ES-I3 (cell line): ENCODE results near the gene GOLGA6L2.
"Not testable (repeated sequence)": the region's sequence is repeated elsewhere in the genome, so short reads cannot be mapped to it uniquely, and the experiment has no call there.

ENCODE experiments used
- H3K36me3 ChIP-seq: 2 replicates; pipeline ENCODE4 v1.6.1; 2013; ENCODE audit warnings: mild to moderate bottlenecking, low read length, control low read depth, moderate library complexity; ENCODE audit not compliant: insufficient read depth
- H3K4me1 ChIP-seq: 2 replicates; pipeline ENCODE4 v1.6.1; 2013; ENCODE audit warnings: mild to moderate bottlenecking, control low read depth, low read length; ENCODE audit not compliant: insufficient read depth
- H3K9ac ChIP-seq: 2 replicates; pipeline ENCODE4 v1.6.1; 2013; ENCODE audit warnings: low read depth, mild to moderate bottlenecking, low read length, moderate library complexity
- H3K9me3 ChIP-seq: 2 replicates; pipeline ENCODE4 v1.6.1; 2013; ENCODE audit warnings: mild to moderate bottlenecking, low read length, moderate library complexity; ENCODE audit not compliant: control insufficient read depth, insufficient read depth

The GOLGA6L2 gene

DNA sequence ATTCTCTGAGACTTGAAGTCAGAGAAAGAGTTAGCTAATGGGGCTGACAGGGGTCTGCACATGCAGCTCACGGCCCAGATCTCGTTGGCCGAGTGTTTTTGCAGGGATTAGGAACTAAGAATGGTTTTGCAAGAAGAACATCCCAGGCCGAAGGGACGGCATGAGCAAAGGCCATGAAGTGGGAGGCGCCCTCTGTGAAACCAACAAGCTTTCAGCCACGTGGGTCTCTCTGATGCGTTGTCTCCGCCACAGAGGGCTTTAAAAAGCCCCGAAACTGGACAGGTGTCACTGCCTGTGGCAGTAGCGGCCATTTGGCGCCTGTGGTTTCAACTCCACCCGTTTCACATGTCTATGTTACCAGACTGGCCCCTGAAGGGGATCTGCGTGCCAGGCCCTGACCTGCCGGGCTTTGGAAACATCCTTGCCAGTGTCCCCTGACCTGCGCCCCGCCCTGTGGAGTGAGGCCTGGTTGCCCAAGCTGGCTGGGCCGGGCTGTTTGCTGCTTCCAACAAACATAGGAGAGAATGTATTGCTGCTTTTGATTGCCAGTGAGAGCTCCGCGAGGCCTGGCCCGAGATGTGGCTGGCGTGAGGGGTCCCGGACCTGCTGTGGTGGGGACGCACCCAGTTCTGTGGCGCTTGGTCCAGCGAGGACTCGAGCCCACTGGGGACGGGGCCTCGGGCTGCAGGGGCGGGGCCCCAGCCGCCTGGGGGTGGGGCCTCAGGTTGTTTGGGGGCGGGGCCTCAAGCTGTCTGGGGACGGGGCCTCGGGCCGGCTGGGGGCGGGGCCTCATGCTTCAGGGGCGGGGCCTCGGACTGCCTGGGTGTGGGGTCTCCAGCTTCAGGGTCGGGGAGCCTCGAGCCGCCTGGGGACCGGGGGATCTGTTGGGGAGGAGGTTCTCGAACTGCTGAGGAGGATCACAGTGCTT, 30.4 kb downstream of the GOLGA6L2 start:
- H3K9me3 ChIP-seq: no peaks in the 10 kb centered on the region

DNA sequence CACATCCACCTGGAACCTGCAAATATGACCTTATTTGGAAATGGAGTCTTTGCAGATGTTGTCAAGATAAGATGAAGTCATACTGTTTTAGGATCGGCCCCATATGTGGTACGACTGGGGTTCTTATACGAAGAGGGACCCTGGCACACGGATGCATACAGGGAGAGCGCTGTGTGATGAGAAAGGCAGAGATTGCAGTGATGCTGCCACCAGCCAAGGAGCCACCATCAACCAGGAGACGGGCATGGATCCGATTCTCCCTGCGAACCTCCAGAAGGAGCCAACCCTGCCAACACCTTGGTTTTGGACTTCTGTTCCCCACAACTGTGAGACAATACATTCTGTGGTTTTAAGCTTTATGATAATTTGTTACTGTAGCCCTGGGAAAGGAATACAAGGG, 31.2 kb downstream of the GOLGA6L2 start:
- H3K9ac ChIP-seq, H3K9me3 ChIP-seq, H3K36me3 ChIP-seq, H3K4me1 ChIP-seq: not testable (repeated sequence)

More for the DNA sequence above, 30.4 kb downstream of the GOLGA6L2 start:
- Histone ChIP-seq H3K9ac (peak overlapping the region; percentile 28; the same call in 1 of the 2 replicates), H3K4me1 (no peaks in the 10 kb centered on the region), H3K36me3 (no peaks in the 10 kb centered on the region)

DNA sequence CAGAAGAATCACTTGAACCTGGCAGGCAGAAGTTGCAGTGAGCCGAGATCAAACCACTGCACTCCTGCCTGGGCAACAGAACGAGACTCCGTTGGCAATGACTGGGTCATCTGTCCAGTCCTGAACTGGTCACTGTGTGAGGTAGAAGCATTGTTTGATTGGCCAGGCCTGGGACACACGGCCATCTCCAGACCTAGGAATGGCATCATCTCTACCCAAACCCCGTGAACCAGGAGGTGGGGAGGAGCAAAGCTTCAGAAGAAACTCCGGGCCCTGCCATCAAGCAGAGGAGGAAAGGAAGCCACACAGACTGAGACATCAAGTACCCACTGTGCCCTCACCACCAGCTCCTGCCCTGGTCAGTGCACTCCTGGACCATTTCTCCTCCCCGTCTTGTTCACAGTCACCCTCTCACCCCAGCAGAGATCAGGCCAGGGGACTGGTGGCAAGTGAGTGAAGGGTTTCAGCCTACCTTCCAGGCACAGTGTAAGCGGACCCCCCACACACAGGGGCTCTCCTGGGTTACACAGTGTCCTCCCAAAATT, 31.6 kb downstream of the GOLGA6L2 start:
- no peaks in the 10 kb centered on the region for H3K9me3 ChIP-seq
- H3K36me3 ChIP-seq: no peaks in the 10 kb centered on the region
- no peaks in the 10 kb centered on the region for H3K4me1 ChIP-seq
- H3K9ac ChIP-seq: no peak overlapping the region

DNA sequence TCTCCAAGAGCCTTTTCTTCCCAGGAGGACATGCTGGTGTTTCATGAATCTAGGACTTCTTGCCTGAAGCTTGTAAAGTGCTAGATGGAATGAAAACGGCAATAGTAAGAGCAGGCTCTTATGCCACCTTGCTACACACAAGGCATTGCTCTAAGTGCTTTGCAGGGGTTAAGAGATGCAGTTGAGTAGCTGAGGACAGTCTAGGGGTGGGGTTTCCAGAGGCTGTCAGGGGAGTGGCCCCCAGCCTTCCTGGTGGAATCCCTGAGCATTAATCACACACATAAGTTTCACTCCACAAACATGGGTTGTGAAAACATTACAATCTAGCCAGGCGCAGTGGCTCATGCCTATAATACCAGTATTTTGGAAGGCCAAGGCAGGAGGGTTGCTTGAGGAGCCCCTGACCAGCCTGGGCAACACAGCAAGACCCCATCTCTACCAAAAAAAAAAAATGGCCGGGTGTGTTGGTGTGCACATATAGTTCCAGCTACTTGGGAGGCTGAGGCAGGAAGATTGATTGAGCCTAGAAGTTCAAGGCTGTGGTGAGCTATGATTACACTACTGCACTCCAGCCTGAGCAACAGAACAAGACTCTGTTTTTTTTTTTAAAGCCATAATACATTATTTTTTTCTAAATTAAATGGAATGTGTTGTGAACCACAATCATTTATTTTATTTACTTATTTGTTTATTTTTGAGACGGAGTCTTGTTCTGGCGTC, 34.0 kb downstream of the GOLGA6L2 start:
- not testable (repeated sequence) for H3K36me3 ChIP-seq, H3K4me1 ChIP-seq, H3K9me3 ChIP-seq, H3K9ac ChIP-seq

DNA sequence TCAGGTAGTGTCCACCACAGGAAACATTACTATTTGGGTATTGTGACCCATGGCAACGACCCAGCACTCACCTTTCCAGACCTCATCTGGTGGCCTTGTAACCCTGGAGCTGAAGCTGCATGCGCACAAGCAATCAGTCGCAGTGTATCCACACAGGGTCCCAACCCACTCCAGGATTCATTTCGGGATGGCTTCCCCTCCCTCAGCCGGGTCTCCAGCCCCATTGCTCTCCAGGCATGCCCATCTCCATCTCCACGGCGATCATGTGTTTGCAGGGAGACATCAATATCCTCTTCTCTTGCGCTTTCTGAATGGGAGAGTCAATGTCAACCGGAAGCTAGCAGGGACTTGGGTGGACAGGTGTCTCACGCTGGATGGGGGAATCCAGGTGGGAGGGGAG, 35.2 kb downstream of the GOLGA6L2 start:
- Histone ChIP-seq H3K4me1 (no peaks in the 10 kb centered on the region), H3K36me3 (no peaks in the 10 kb centered on the region), H3K9ac (no peak overlapping the region), H3K9me3 (no peaks in the 10 kb centered on the region)

DNA sequence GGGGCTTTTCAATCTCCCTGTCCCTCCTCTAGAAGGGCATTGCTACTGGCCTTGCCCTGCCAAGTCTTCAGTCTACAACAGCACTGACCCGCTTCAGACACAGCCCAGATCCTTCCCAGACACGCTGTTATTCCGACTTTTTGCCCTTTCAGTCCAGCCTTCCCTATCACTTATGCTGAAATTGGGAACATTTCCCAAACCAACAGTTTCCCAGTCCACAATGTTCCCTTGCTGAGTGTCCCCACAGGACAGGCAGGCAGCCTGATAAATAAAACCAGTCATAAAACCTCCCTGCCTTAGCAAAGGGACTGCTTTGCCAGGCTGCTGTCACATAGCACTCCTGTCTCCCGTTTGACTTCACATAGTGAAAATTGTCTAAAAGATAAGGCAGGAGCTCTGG, 43.5 kb downstream of the GOLGA6L2 start:
- Histone ChIP-seq H3K9ac (no peak overlapping the region), H3K36me3 (no peaks in the 10 kb centered on the region), H3K4me1 (no peaks in the 10 kb centered on the region), H3K9me3 (no peaks in the 10 kb centered on the region)

DNA sequence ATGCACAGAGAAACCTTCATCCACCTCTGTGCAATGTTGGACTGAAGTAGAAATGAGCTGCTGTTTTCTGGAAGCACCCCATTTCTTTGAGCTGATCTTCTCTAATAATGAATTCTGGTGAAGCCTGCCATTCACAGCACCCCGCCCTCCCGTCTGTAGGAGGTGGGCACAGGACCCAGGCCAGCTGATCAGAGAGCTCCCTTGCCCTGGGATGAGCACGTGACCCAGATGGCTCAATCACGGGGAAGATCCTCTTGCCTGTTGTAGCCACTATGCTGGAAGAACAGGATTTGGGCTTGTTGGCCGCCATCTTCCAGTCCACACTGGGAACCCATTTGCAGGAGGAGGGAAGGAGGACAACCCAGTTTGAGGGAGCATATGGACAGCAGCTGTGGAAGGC, 44.5 kb downstream of the GOLGA6L2 start:
- no peaks in the 10 kb centered on the region for H3K36me3 ChIP-seq
- H3K9me3 ChIP-seq: no peaks in the 10 kb centered on the region
- H3K9ac ChIP-seq: no peak overlapping the region
- no peaks in the 10 kb centered on the region for H3K4me1 ChIP-seq

DNA sequence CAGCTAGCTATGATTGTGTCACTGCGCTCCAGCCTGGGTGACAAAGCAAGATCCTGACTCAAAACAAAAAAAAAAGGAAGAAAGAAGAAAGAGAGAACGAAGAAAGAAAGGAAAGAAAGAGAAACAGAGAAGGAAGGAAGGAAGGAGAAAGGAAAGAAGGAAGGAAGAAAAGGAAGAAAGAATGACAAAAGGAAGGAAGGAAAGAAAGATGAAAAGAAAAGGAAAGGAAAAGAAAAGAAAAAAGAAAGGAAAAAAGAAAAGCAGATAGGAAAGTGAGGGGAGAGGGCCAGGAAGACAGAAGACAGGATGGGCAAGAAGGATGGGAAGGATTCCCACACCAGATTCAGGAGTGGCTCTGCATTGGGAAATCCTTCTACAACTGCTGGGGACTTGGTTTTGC, 44.9 kb downstream of the GOLGA6L2 start:
- Histone ChIP-seq H3K4me1 (no peaks in the 10 kb centered on the region), H3K9me3 (no peaks in the 10 kb centered on the region), H3K9ac (no peak overlapping the region), H3K36me3 (no peaks in the 10 kb centered on the region)

DNA sequence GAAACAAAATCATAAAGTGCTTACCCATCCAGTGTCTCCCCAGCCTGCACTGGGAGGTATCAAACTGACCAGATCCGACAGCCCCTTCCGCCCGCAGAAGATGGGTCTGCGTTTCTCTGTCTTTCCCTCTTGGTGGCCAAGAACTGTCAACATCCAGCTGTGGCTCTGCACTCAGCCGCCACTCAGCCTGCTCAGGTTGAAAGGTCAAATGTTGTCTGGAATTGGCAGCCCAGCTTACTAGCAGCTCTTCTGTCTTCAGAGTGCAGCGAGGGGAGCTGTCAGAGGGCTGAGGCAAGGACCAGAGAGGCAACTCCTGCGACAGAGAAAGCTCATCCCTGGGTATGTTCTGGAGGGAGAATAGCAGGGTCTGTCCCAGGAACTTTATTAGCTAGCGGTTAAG, 45.4 kb downstream of the GOLGA6L2 start:
- Histone ChIP-seq H3K9me3 (no peaks in the 10 kb centered on the region), H3K36me3 (no peaks in the 10 kb centered on the region), H3K4me1 (no peaks in the 10 kb centered on the region), H3K9ac (no peak overlapping the region)

DNA sequence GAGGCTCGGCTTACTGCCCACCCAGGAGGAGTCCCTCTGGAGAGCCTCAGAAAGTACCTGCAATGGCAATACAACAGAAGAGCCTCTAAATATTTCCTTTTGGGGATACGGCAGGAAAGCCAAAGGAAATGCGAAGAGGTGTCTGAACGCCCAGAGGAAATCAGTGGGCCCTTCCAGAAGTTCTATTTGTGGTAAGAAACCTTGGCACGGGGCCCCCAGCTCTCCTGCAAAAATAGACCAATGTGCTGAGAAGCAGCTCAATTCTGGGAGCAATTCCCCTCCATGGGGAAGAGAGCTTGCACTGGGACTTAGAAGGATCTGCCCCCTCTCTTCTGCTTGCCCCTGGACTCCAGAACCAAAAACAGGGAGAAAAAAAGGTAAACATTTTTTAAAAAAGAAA, 47.8 kb downstream of the GOLGA6L2 start:
- H3K4me1 ChIP-seq, H3K9ac ChIP-seq, H3K9me3 ChIP-seq, H3K36me3 ChIP-seq: not testable (repeated sequence)

DNA sequence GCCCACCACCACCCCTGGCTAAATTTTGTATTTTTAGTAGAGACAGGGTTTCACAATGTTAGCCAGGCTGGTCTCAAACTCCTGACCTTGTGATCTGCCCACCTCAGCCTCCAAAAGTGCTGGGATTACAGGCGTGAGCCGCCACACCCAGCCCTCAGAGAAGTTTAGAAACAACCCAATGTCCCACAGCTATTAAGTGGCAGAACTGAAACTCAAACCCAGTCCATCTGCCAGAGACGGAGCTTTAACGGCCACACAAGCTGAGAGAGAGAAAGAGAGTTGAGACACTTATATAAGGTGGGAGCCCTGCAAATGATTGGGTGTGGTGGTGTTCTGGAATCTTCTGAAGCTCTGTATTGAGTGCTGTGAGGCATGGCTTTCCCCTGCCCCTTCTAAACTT, 48.7 kb downstream of the GOLGA6L2 start:
- not testable (repeated sequence) for H3K9me3 ChIP-seq, H3K4me1 ChIP-seq, H3K36me3 ChIP-seq, H3K9ac ChIP-seq

DNA sequence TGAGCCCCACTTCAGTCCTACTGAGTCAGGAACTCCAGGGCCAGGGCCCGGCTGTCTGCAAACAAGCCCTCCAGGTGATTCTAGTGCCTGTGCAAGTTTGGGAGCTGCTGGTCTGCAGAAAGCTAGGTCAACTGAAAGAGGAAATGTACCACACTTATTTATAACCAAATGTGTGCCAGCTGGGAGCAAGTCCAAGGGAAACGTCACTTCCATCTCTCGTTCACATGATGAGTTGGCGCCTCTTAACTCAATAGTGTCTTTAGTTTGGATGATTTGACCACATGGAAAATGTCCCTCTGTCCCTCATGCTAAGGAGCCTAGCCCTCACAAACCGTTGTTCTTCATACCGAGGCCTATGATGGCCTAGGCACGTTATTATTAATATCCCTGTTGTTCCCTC, 49.3 kb downstream of the GOLGA6L2 start:
- Histone ChIP-seq H3K9me3 (no peaks in the 10 kb centered on the region), H3K9ac (no peak overlapping the region), H3K36me3 (no peaks in the 10 kb centered on the region), H3K4me1 (peaks cover 7% of the 10 kb centered on the region; the same call in 1 of the 2 replicates)

DNA sequence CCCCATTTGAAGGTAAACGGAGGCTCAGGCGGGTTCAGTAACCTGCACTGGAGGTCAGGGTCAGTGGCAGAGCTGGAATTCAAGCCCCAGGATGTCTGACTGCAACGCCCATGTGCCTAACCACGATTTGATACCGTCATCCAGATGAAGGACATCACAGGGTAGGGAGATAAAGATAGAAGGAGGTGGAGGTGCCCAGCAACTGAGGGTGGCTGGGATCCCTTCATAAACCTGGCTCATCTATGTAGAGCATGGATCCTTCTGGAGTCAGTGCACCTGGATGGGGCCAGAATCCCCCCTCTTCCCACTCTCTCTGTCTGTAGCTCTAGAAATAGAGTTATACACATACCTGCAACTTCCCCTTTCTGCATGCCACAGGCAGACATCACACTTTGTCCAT, 51.2 kb downstream of the GOLGA6L2 start:
- Histone ChIP-seq H3K36me3 (no peaks in the 10 kb centered on the region), H3K4me1 (peaks cover 7% of the 10 kb centered on the region; the same call in 1 of the 2 replicates), H3K9ac (no peak overlapping the region), H3K9me3 (no peaks in the 10 kb centered on the region)

DNA sequence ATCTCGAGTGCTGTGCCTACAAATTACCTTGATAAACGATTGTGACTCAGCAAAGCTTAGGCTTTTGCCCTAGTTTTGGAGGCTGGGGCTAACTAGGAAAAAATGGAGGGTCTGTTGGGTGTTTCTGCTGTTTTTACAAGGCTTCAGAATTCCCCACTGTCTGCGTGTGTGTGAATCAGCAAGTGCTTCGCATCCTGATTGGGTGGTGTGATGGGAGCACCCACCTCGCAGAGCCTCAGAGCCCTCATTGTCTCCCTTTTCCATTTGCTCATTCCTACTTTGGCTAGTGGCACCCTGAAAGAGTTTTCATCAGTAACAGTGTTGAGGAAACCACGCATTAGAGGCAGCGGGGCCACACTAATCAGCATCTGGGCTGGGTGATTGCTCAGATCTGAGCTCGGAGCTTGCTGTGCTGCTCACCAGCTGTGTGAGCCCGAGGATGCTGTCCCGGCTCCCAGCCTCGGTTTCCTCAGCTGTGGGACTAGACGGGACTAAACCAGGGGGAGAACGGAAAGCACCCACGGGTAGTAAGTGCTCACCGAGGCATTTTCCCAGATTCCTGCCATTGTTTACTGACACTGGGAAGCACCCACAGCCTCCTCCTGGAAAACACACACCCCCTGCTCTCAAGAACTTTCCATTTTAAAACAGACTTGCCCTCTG, 51.9 kb downstream of the GOLGA6L2 start:
- no peaks in the 10 kb centered on the region for H3K9me3 ChIP-seq
- H3K36me3 ChIP-seq: no peaks in the 10 kb centered on the region
- H3K4me1 ChIP-seq: peaks cover 7% of the 10 kb centered on the region; the same call in 1 of the 2 replicates
- H3K9ac ChIP-seq: no peak overlapping the region
